M059J (cell line): Measurements from ENCODE around the gene BTNL2. TPM values are rescaled to one million over a fixed set of nuclear protein-coding genes. Genes with fewer than 3 reads are reported as not detected.
"Not testable (repeated sequence)": the region's sequence is repeated elsewhere in the genome, so short reads cannot be mapped to it uniquely, and the experiment has no call there.

Experiments used
- DNase-seq: peaks from one replicate; pipeline ENCODE4 v3.0.0-alpha.2; 2012; ENCODE audit warnings: low read depth
- total RNA-seq: library from RNA; depleted of rRNA; stranded (reverse); fragments of >200 nt; shearing (Covaris generic); gene quantifications from 2 replicates; pipeline ENCODE4 v1.2.3, GENCODE V29; 2014; rRNA removed

The BTNL2 gene
- total RNA-seq, 1 experiment from 2014 or later, result not detected

- peak; percentile 90 for DNase-seq
Measured at GRCh38 chr6:32369660-32370059, 37.3 kb downstream of the BTNL2 start.

- no peak for DNase-seq
Measured at GRCh38 chr6:32367644-32368043, 39.3 kb downstream of the BTNL2 start.

- DNase-seq, result not testable (repeated sequence)
Measured at GRCh38 chr6:32359225-32359624, 47.8 kb downstream of the BTNL2 start.

- DNase-seq, result not testable (repeated sequence)
Measured at GRCh38 chr6:32358548-32358947, 48.4 kb downstream of the BTNL2 start.

- DNase-seq, result no peak
Measured at GRCh38 chr6:32355018-32355417, 52.0 kb downstream of the BTNL2 start.

- no peak for DNase-seq
Measured at GRCh38 chr6:32353348-32353747, 53.6 kb downstream of the BTNL2 start.

Other genes starting within 250 kb of the BTNL2 start
- gene EGFL8, start 242.6 kb downstream of the BTNL2 start, total RNA-seq, result 0.89 and 1.6 TPM in 2 replicates
- 101 and 120 TPM in 2 replicates for gene AGPAT1, start 231.1 kb downstream of the BTNL2 start, total RNA-seq
- gene RNF5, start 228.8 kb downstream of the BTNL2 start, total RNA-seq, result 158 and 159 TPM in 2 replicates
- 0.07 and 0.15 TPM in 2 replicates for gene AGER, start 222.9 kb downstream of the BTNL2 start, total RNA-seq
- 20.3 and 29.8 TPM in 2 replicates for gene PBX2, start 217.0 kb downstream of the BTNL2 start, total RNA-seq
- gene GPSM3, start 214.5 kb downstream of the BTNL2 start, total RNA-seq, result 12.9 and 13.9 TPM in 2 replicates
- 1.7 and 2.2 TPM in 2 replicates for gene NOTCH4, start 183.1 kb downstream of the BTNL2 start, total RNA-seq
- gene TSBP1, start 35.3 kb downstream of the BTNL2 start, total RNA-seq, result not detected in 2 replicates
- 1.2 and 2.0 TPM in 2 replicates for gene HLA-DRA, start 32.7 kb upstream of the BTNL2 start, total RNA-seq
- not detected in 2 replicates for gene HLA-DRB5, start 123.1 kb upstream of the BTNL2 start, total RNA-seq
- 0.17 TPM in 1 of 2 replicates, not detected in the other for gene HLA-DRB1, start 182.7 kb upstream of the BTNL2 start, total RNA-seq
- not detected in 2 replicates for gene HLA-DQA1, start 230.2 kb upstream of the BTNL2 start, total RNA-seq